Breast epithelium (tissue), 3 donors: ENCODE results near the gene FBXO11.

Source experiments
- POLR2A ChIP-seq: fragments of 450-650 bp; IDR thresholded peaks from one replicate; pipeline ENCODE4 v1.6.1; 2016; ENCODE audit warnings: antibody characterized with exemption, mild to moderate bottlenecking, moderate library complexity
- POLR2AphosphoS5 ChIP-seq, 3 donors: sonication (generic); formaldehyde crosslinking; IDR thresholded peaks; one replicate each; pipeline ENCODE4 v1.6.1; 2017; ENCODE audit warnings: antibody characterized with exemption in 3 of 3
- TF ChIP-seq, protein P1 (sequence below), 3 donors: fragments of 450-650 bp; IDR thresholded peaks; one replicate each; pipeline ENCODE4 v1.5.1; 2016 to 2017; ENCODE audit warnings: antibody characterized with exemption in 3 of 3, mild to moderate bottlenecking in 3 of 3, moderate library complexity in 3 of 3

DNA sequence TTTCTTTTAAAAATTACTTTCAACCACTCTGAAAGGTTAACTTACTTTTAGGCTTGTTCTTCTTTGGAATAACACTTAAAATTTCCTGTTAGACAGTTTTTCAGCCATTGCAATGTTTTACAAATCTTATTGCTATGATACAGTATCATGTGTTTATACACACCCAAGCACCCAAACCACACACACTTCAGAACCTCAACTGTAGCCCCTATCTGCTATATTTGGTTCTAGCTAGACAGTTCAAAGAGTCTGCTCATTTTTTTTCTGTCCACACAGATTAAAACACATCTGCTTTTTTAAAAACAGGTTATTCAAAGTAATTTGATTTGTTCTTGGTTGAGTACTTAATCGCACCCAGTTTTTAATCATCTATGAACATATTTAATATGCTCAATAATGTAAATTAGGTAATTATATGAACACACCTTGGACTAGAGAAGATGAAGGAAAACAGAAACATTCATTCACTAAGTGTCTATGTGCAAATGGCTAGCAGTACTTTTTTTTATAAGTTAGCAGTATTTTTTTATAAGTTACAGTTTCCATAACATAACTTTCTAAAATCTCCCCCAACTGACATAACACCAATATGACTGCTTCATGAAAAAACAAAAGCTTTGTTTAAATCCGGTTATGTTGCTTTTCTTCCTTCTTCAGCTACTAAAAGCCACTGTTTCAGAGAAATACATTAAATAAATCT is 17.6 kb downstream of the FBXO11 start:
- TF ChIP-seq, protein P1, sequence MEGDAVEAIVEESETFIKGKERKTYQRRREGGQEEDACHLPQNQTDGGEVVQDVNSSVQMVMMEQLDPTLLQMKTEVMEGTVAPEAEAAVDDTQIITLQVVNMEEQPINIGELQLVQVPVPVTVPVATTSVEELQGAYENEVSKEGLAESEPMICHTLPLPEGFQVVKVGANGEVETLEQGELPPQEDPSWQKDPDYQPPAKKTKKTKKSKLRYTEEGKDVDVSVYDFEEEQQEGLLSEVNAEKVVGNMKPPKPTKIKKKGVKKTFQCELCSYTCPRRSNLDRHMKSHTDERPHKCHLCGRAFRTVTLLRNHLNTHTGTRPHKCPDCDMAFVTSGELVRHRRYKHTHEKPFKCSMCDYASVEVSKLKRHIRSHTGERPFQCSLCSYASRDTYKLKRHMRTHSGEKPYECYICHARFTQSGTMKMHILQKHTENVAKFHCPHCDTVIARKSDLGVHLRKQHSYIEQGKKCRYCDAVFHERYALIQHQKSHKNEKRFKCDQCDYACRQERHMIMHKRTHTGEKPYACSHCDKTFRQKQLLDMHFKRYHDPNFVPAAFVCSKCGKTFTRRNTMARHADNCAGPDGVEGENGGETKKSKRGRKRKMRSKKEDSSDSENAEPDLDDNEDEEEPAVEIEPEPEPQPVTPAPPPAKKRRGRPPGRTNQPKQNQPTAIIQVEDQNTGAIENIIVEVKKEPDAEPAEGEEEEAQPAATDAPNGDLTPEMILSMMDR (IDR thresholded peaks at IDR 0.05), result no peak
- no peak for TF ChIP-seq POLR2AphosphoS5 (IDR thresholded peaks at IDR 0.05)
- TF ChIP-seq POLR2A, result no peak
